ENCODE results near the gene RPLP2.

Gene RPLP2

GRCh38 chr11:813072-813455 is 3.3 kb downstream of the RPLP2 start:
- no peak for FAIRE-seq
- DNase-seq (ENCODE audit: insufficient read length, low spot score): no peak
- TF ChIP-seq PAX5 (IDR thresholded peaks at IDR 0.05; ENCODE audit: insufficient read depth, low read length, severe bottlenecking): no peak
- no peak for TF ChIP-seq POU2F2 (IDR thresholded peaks at IDR 0.05; ENCODE audit: low read depth, low read length)
- peak; percentile 44; the same call in 1 of the 2 replicates for TF ChIP-seq POLR2AphosphoS5 (IDR thresholded peaks at IDR 0.05; ENCODE audit: low read depth, low read length)
- no peak for TF ChIP-seq TAF1 (IDR thresholded peaks at IDR 0.05; ENCODE audit: low read depth, low read length)

- no peak for TF ChIP-seq TAF1 (IDR thresholded peaks at IDR 0.05; ENCODE audit: low read depth, low read length)
- TF ChIP-seq SPI1 (IDR thresholded peaks at IDR 0.05; ENCODE audit: low read depth, low read length): no peak
- peak; percentile 86 for TF ChIP-seq POLR2A (IDR thresholded peaks at IDR 0.05; ENCODE audit: low read depth, low read length)
- no peak for TF ChIP-seq PAX5 (IDR thresholded peaks at IDR 0.05; ENCODE audit: insufficient read depth, low read length, severe bottlenecking)
- 0 out of 2 replicates have a peak, but pooled peaks have one; percentile 16 for TF ChIP-seq POU2F2 (IDR thresholded peaks at IDR 0.05; ENCODE audit: low read depth, low read length)
- TF ChIP-seq POLR2AphosphoS5 (IDR thresholded peaks at IDR 0.05; ENCODE audit: low read depth, low read length): peak; percentile 73
- FAIRE-seq (no peak), DNase-seq (ENCODE audit: insufficient read length, low spot score) (no peak)
These were observed 3.8 kb downstream of the RPLP2 start for GRCh38 chr11:813456-814096.

- no peak for FAIRE-seq
- DNase-seq (ENCODE audit: insufficient read length, low spot score): no peak
- TF ChIP-seq POU2F2 (IDR thresholded peaks at IDR 0.05; ENCODE audit: low read depth, low read length) (no peak), POLR2A (IDR thresholded peaks at IDR 0.05; ENCODE audit: low read depth, low read length) (0 out of 2 replicates have a peak, but pooled peaks have one; percentile 13)
These were observed 6.1 kb downstream of the RPLP2 start for GRCh38 chr11:815675-816432.

GRCh38 chr11:816433-816779 is 6.6 kb downstream of the RPLP2 start:
- DNase-seq (ENCODE audit: insufficient read length, low spot score) (no peak), FAIRE-seq (no peak)
- no peak for TF ChIP-seq TAF1 (IDR thresholded peaks at IDR 0.05; ENCODE audit: low read depth, low read length)
- no peak for TF ChIP-seq PAX5 (IDR thresholded peaks at IDR 0.05; ENCODE audit: insufficient read depth, low read length, severe bottlenecking)
- TF ChIP-seq SPI1 (IDR thresholded peaks at IDR 0.05; ENCODE audit: low read depth, low read length): no peak
- no peak for TF ChIP-seq POLR2A (IDR thresholded peaks at IDR 0.05; ENCODE audit: low read depth, low read length)
- no peak for TF ChIP-seq POLR2AphosphoS5 (IDR thresholded peaks at IDR 0.05; ENCODE audit: low read depth, low read length)
- no peak for TF ChIP-seq POU2F2 (IDR thresholded peaks at IDR 0.05; ENCODE audit: low read depth, low read length)

GRCh38 chr11:818396-819128 is 8.8 kb downstream of the RPLP2 start, which contains the start of gene PNPLA2:
Gene PNPLA2, plus strand, starts transcription at chr11:818914. Its CDS starts 805 bp downstream, at chr11:819719.
- DNase-seq (ENCODE audit: insufficient read length, low spot score) (no peak), FAIRE-seq (no peak)
- TF ChIP-seq PAX5 (IDR thresholded peaks at IDR 0.05; ENCODE audit: insufficient read depth, low read length, severe bottlenecking) (no peak), POU2F2 (IDR thresholded peaks at IDR 0.05; ENCODE audit: low read depth, low read length) (no peak), SPI1 (IDR thresholded peaks at IDR 0.05; ENCODE audit: low read depth, low read length) (no peak), TAF1 (IDR thresholded peaks at IDR 0.05; ENCODE audit: low read depth, low read length) (no peak), POLR2A (IDR thresholded peaks at IDR 0.05; ENCODE audit: low read depth, low read length) (no peak), POLR2AphosphoS5 (IDR thresholded peaks at IDR 0.05; ENCODE audit: low read depth, low read length) (no peak)

- TF ChIP-seq POLR2AphosphoS5 (IDR thresholded peaks at IDR 0.05; ENCODE audit: low read depth, low read length): peak; percentile 59; the same call in 1 of the 2 replicates
- peak; percentile 24; the same call in 1 of the 2 replicates for TF ChIP-seq TAF1 (IDR thresholded peaks at IDR 0.05; ENCODE audit: low read depth, low read length)
- peak; percentile 43; the same call in 1 of the 2 replicates for TF ChIP-seq POLR2A (IDR thresholded peaks at IDR 0.05; ENCODE audit: low read depth, low read length)
- no peak for TF ChIP-seq SPI1 (IDR thresholded peaks at IDR 0.05; ENCODE audit: low read depth, low read length)
- TF ChIP-seq PAX5 (IDR thresholded peaks at IDR 0.05; ENCODE audit: insufficient read depth, low read length, severe bottlenecking): no peak
- DNase-seq (ENCODE audit: insufficient read length, low spot score) (peak; percentile 89), FAIRE-seq (peak; percentile 97)
These were observed 9.6 kb downstream of the RPLP2 start for GRCh38 chr11:819129-819931.

GRCh38 chr11:819943-820649 is 10.3 kb downstream of the RPLP2 start:
- TF ChIP-seq TAF1 (IDR thresholded peaks at IDR 0.05; ENCODE audit: low read depth, low read length) (0 out of 2 replicates have a peak, but pooled peaks have one; percentile 10), POU2F2 (IDR thresholded peaks at IDR 0.05; ENCODE audit: low read depth, low read length) (no peak)
- FAIRE-seq (no peak), DNase-seq (ENCODE audit: insufficient read length, low spot score) (peak; percentile 92)

- TF ChIP-seq POU2F2 (IDR thresholded peaks at IDR 0.05; ENCODE audit: low read depth, low read length) (no peak), POLR2A (IDR thresholded peaks at IDR 0.05; ENCODE audit: low read depth, low read length) (no peak), TAF1 (IDR thresholded peaks at IDR 0.05; ENCODE audit: low read depth, low read length) (no peak), POLR2AphosphoS5 (IDR thresholded peaks at IDR 0.05; ENCODE audit: low read depth, low read length) (no peak), SPI1 (IDR thresholded peaks at IDR 0.05; ENCODE audit: low read depth, low read length) (no peak), PAX5 (IDR thresholded peaks at IDR 0.05; ENCODE audit: insufficient read depth, low read length, severe bottlenecking) (no peak)
- no peak for DNase-seq (ENCODE audit: insufficient read length, low spot score)
- no peak for FAIRE-seq
These were observed 11.1 kb downstream of the RPLP2 start for GRCh38 chr11:820655-821511.

Data from GM12891 (cell line).